Retinal pigment epithelial cell (primary cell): ENCODE data around the gene RFK.
"Not testable (repeated sequence)": the region's sequence is repeated elsewhere in the genome, so short reads cannot be mapped to it uniquely, and the experiment has no call there.

Experiments
- DNase-seq: peaks from one replicate; pipeline ENCODE4 v3.0.0-alpha.2; 2010; ENCODE audit warnings: low read depth
- H3K4me3 ChIP-seq: 2 replicates; pipeline ENCODE4 v1.5.1; 2011; ENCODE audit warnings: mild to moderate bottlenecking, low read length, control low read depth, moderate library complexity
- CTCF ChIP-seq: conservative IDR thresholded peaks from 2 replicates; pipeline ENCODE4 v1.5.1; 2011; ENCODE audit warnings: low read depth, low read length, control low read depth, inconsistent platforms

RFK gene

GRCh38 chr9:76371901-76372300, 22.3 kb downstream of the RFK start:
- peak; percentile 47 for DNase-seq
- H3K4me3 ChIP-seq = no peak overlapping the region
- no peak for TF ChIP-seq CTCF

- DNase-seq = no peak
- no peak overlapping the region for H3K4me3 ChIP-seq
- no peak for TF ChIP-seq CTCF
These were observed 23.7 kb downstream of the RFK start for GRCh38 chr9:76370396-76371023.

- TF ChIP-seq CTCF = no peak
- peak; percentile 64 for DNase-seq
These were observed 24.6 kb downstream of the RFK start for GRCh38 chr9:76369583-76369982.

GRCh38 chr9:76366275-76366674, 28.0 kb downstream of the RFK start:
- DNase-seq = no peak
- TF ChIP-seq CTCF = no peak
- H3K4me3 ChIP-seq = no peak overlapping the region

More at GRCh38 chr9:76369583-76369982, 24.6 kb downstream of the RFK start:
- no peak overlapping the region for H3K4me3 ChIP-seq

- TF ChIP-seq CTCF = no peak
- peak; percentile 73 for DNase-seq
- H3K4me3 ChIP-seq = no peak overlapping the region
These were observed 29.2 kb downstream of the RFK start for GRCh38 chr9:76365028-76365427.

- H3K4me3 ChIP-seq = no peak overlapping the region
- no peak for TF ChIP-seq CTCF
- DNase-seq = no peak
These were observed 31.2 kb downstream of the RFK start for GRCh38 chr9:76363032-76363395.

GRCh38 chr9:76362332-76363031, 31.7 kb downstream of the RFK start:
- not testable (repeated sequence) for DNase-seq, H3K4me3 ChIP-seq
